Hematopoietic multipotent progenitor cell treated with erythropoietin and hydrocortisone succinate and interleukin-3 and kit ligand, for 15 days (in vitro differentiated cells): ENCODE data around the gene MLXIP.
A peak's percentile ranks its signal among the peaks of the same experiment; 100 is the strongest.
"Not testable (repeated sequence)": the region's sequence is repeated elsewhere in the genome, so short reads cannot be mapped to it uniquely, and the experiment has no call there.

Source experiments
- DNase-seq: peaks from one replicate; pipeline ENCODE4 v3.0.0-alpha.2; 2015; ENCODE audit warnings: low spot score

Gene MLXIP

GRCh38 chr12:122078141-122079032, at the start of gene MLXIP:
TSS of gene MLXIP (plus strand) at chr12:122078756. CDS start at chr12:122078854, 98 bp downstream.
- peak; percentile 94 for DNase-seq

GRCh38 chr12:122028905-122029560, 49.5 kb upstream of the MLXIP start:
- DNase-seq: no peak

- DNase-seq: no peak
Measured at GRCh38 chr12:122029620-122030423, 48.7 kb upstream of the MLXIP start.

GRCh38 chr12:122030424-122031035, 48.0 kb upstream of the MLXIP start:
- no peak for DNase-seq

GRCh38 chr12:122031342-122032216, 47.0 kb upstream of the MLXIP start:
- peak; percentile 57 for DNase-seq

GRCh38 chr12:122032580-122032979, 46.0 kb upstream of the MLXIP start:
- DNase-seq: no peak

GRCh38 chr12:122035292-122035691, 43.3 kb upstream of the MLXIP start:
- no peak for DNase-seq

GRCh38 chr12:122036153-122036552, 42.4 kb upstream of the MLXIP start:
- DNase-seq: no peak

GRCh38 chr12:122040579-122041386, 37.8 kb upstream of the MLXIP start:
- DNase-seq: no peak

GRCh38 chr12:122041458-122041857, 37.1 kb upstream of the MLXIP start:
- not testable (repeated sequence) for DNase-seq

GRCh38 chr12:122042910-122043309, 35.6 kb upstream of the MLXIP start:
- no peak for DNase-seq

GRCh38 chr12:122043476-122043875, 35.1 kb upstream of the MLXIP start:
- no peak for DNase-seq

GRCh38 chr12:122045262-122045661, 33.3 kb upstream of the MLXIP start:
- DNase-seq: no peak

GRCh38 chr12:122046145-122046544, 32.4 kb upstream of the MLXIP start:
- no peak for DNase-seq

- no peak for DNase-seq
Measured at GRCh38 chr12:122048151-122048550, 30.4 kb upstream of the MLXIP start.

- DNase-seq: no peak
Measured at GRCh38 chr12:122049827-122050226, 28.7 kb upstream of the MLXIP start.

GRCh38 chr12:122050706-122051105, 27.9 kb upstream of the MLXIP start:
- DNase-seq: no peak

- DNase-seq: no peak
Measured at GRCh38 chr12:122051231-122051876, 27.2 kb upstream of the MLXIP start.

- no peak for DNase-seq
Measured at GRCh38 chr12:122052285-122052684, 26.3 kb upstream of the MLXIP start.
